ENCODE results near the gene ENTR1. TPM values are rescaled to one million over a fixed set of nuclear protein-coding genes. Genes with fewer than 3 reads are reported as not detected.

Gene ENTR1
- total RNA-seq, 2 donors from 2014 or later = 24.1 to 86.6 TPM

DNA sequence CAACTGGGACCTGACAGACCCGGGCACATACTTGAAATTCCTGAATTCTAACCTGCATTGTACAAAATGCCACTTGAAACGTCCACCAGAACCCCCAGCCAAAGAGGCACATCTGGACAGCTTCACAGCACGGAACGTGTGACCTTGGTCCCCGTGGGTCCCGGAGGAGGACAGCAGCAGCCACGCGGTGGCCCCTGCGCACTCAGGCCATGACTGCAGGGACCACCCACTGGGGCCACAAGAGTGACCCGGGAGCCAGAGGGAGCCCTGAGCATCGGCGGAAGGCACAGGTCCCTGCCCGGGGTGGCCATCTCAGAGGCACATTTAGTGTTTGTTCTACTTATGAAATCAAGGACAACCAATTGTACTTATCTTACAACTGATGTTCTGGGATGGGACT, 8.3 kb downstream of the ENTR1 start:
- peak overlapping the region in 1 of 2 donors; percentile 55 for H3K27ac Mint-ChIP-seq
- no peaks in the 10 kb centered on the region for H3K36me3 Mint-ChIP-seq
- H3K9me3 Mint-ChIP-seq = no peaks in the 10 kb centered on the region
- peak overlapping the region; percentile 41 for H3K4me3 Mint-ChIP-seq
- DNase-seq (ENCODE audit: low spot score) (no peak), ATAC-seq (no peak)
- no peaks in the 10 kb centered on the region for H3K27me3 Mint-ChIP-seq
- peaks cover 39 to 42% of the 10 kb centered on the region in 2 donors for H3K4me1 Mint-ChIP-seq (ENCODE audit: low read depth in 2 of 2)

DNA sequence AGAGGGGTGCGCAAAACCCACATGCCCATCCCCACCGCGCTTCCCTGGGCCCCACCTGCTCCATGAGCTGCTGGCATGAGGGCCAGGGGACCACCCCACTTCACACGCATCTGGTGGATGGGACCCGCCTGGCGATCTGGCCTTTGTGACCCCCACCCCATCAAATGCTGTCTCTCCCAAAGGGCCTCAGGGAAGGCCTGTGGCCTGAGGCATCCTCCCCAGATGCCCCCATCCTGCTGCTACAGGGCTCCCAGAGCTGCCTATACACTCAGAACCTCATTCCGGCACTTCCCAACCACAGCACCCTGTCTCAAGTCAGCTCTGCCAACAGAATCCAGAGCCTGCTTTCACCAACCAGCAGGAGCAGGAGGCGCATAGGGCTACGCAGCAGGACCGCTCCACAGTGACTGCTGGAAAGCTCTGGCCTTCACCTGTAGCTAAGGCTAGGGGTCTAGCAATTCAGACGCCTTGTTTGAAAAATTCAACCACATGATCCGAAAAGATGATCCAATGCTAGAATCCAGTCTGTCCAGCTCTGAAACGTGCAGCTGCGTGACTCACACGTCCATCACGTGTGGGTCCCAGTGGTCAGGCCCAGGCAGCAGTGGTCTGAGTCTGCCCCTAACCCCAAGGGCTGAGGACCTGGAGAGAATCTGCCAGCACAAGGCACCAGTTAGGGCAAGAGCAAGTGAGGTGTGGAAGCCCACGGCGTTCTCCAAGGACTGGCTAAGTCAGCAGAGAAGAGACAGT, 9.1 kb downstream of the ENTR1 start:
- no peaks in the 10 kb centered on the region for H3K9me3 Mint-ChIP-seq
- H3K4me1 Mint-ChIP-seq (ENCODE audit: low read depth in 2 of 2) = peaks cover 39 to 45% of the 10 kb centered on the region in 2 donors
- no peak for ATAC-seq
- H3K27ac Mint-ChIP-seq = peak overlapping the region; percentile 55 to 73
- peak overlapping the region; percentile 57 for H3K4me3 Mint-ChIP-seq
- H3K36me3 Mint-ChIP-seq = no peaks in the 10 kb centered on the region
- H3K27me3 Mint-ChIP-seq = no peaks in the 10 kb centered on the region
- DNase-seq (ENCODE audit: low spot score) = no peak

DNA sequence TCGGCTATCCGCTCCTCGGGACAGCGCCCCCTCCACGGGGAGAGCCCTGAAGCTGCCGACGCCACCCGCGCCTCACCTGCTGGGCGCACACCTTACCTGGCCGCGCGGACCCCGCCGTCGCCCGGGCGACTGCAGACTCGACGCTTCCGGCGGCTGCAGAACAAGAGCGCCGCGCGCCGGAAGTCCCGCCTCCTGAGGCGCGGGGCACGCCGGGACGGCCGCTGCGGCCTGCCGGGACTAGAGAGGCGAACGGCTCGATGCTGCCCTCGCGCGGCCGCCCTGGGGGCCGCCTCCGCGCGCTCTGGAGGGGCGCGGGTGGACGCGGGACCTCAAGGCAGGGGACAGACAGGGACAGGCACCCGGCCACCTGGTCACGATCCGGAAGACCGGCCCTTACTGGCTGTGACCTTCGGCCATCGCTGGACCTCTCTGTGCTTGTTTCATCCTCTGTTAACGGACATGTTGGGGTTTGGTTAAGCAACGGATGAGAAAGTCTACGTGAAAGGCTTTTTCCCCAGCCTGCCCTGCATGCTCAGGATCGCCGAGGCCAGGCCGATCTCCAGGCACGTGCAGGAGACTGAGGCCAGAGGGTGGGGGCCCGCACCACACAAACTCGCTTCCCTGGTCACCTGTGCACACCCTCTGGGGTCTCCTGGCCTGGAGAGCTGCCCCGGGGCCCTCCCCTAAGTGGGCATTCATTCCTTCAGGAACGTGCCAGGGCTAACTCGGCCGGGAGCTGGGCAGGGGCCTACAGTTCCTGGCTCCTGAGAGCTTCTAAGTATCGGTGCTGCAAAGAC, 10.2 kb downstream of the ENTR1 start, which contains the start of gene SNAPC4:
Gene SNAPC4, minus strand, starts transcription at position 133 of the 797 bp plus-strand sequence. CDS start 1,742 bp downstream, outside the sequence.
- Mint-ChIP-seq H3K4me1 (ENCODE audit: low read depth in 2 of 2) (peaks cover 38 to 43% of the 10 kb centered on the region in 2 donors), H3K36me3 (no peaks in the 10 kb centered on the region), H3K9me3 (no peaks in the 10 kb centered on the region), H3K4me3 (peak within 1 kb of the TSS; percentile 89), H3K27ac (peak within 1 kb of the TSS in 1 of 2 donors; percentile 56), H3K27me3 (no peaks in the 10 kb centered on the region)
- DNase-seq (ENCODE audit: low spot score) = peak; percentile 90
- ATAC-seq = peak; percentile 87 to 92

DNA sequence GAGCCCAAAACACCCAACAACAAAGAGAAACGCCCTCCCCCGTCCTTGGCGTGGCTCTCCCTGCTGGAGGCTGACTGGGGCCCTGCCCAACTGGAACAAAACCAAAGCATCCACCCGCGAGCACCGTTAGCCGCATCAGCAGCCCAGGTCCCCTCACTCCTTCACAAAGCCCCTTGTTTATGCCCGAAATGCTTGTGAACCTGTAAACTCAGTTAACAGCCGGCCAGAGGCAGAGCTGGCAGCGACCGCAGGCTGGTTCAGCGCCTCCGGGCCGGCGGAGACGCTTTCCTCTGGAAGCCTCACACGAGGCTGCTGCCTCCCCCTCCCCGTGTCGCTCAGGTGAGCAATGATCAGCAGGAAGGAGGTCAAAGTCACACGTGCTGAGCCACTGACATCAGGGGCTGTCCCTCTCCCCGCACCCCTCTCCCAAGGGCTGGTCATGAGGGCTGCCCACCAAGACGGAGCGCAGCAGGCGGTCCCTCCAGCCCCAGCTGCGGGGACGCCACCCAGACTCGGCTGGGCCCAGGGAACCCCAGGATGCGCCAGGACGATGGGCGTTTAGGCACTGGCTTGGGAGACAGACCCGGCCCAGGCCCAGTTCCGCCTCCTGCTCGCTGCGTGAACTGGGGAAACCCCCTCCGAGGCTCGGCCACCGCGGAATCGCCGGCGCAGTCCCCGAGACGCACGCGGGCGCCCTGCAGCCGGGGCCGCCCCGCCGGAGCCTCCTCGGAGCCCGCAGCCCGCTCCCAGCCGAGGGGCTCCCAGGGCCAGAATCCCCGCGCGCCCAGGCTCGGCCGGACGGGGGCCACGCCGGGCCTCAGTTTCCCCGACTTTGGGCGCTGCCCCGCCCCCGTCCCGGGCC, 11.0 kb downstream of the ENTR1 start:
- DNase-seq (ENCODE audit: low spot score) (no peak), ATAC-seq (peak; percentile 55 to 60)
- no peaks in the 10 kb centered on the region for H3K27me3 Mint-ChIP-seq
- peak overlapping the region in 1 of 2 donors; percentile 56 for H3K27ac Mint-ChIP-seq
- peaks cover 30 to 34% of the 10 kb centered on the region in 2 donors for H3K4me1 Mint-ChIP-seq (ENCODE audit: low read depth in 2 of 2)
- H3K36me3 Mint-ChIP-seq = no peaks in the 10 kb centered on the region
- peak overlapping the region; percentile 89 for H3K4me3 Mint-ChIP-seq
- H3K9me3 Mint-ChIP-seq = no peaks in the 10 kb centered on the region

DNA sequence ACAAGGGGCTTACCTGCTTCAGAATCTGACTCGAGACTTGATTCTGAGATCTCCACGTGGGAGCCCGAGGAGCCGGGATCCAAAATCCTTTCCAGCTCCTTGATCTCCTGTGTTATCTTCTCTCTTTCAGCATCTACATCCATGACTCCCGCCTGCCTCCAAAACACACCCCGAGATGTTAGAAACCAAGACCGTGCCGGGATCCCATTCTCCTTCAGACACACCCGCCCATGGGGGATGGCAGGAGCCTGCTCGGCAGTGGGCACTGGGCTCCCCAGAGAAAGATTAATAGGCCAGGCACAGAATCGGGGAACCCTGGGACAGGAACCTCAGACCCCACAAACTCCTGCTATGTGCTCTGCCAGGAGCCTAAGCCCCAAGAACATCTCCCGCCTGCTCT, 12.1 kb downstream of the ENTR1 start:
- Mint-ChIP-seq H3K4me3 (peak overlapping the region; percentile 89), H3K27me3 (no peaks in the 10 kb centered on the region), H3K36me3 (no peaks in the 10 kb centered on the region), H3K27ac (peak overlapping the region in 1 of 2 donors; percentile 56), H3K4me1 (ENCODE audit: low read depth in 2 of 2) (peaks cover 22 to 24% of the 10 kb centered on the region in 2 donors), H3K9me3 (no peaks in the 10 kb centered on the region)
- ATAC-seq (no peak), DNase-seq (ENCODE audit: low spot score) (no peak)

DNA sequence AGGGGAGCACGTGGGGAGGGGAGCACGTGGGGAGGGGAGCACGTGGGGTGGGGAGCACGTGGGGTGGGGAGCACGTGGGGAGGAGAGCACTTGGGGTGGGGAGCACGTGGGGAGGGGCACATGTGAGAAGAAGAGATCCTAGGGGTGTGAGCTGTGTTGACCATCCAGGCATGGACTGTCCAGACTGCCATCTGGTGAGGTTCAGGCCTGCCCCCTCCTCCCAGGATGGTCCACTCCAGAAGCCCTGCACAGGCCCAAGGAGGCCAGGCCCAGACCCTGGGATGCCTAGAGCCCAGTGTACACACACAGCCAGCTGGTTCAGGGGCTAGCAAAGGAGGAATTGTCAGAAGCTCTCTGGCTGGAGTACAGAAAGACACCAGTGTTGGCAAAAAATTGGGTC, 12.8 kb downstream of the ENTR1 start:
- Mint-ChIP-seq H3K9me3 (no peaks in the 10 kb centered on the region), H3K36me3 (no peaks in the 10 kb centered on the region), H3K4me3 (no peak overlapping the region), H3K27ac (no peak overlapping the region), H3K27me3 (no peaks in the 10 kb centered on the region), H3K4me1 (ENCODE audit: low read depth in 2 of 2) (peaks cover 22 to 23% of the 10 kb centered on the region in 2 donors)
- ATAC-seq (no peak), DNase-seq (ENCODE audit: low spot score) (no peak)

DNA sequence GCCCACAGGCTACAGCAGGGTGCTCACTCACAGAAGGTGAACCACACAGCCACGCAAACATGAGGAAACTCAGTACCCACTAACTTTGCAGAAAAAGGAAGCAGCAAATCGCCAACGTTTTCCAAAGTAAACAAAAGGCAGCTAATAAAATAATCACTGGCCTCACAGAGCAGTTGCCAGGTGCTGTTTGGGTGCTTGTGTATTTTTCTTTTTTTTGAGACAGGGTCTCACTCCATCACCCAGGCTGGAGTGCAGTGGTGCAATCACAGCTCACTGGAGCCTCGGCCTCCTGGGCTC, 14.2 kb downstream of the ENTR1 start:
- H3K27me3 Mint-ChIP-seq = no peaks in the 10 kb centered on the region
- DNase-seq (ENCODE audit: low spot score) = no peak
- H3K4me1 Mint-ChIP-seq (ENCODE audit: low read depth in 2 of 2) = peaks cover 15 to 16% of the 10 kb centered on the region in 2 donors
- ATAC-seq = no peak
- H3K9me3 Mint-ChIP-seq = no peaks in the 10 kb centered on the region
- no peak overlapping the region for H3K27ac Mint-ChIP-seq
- no peak overlapping the region for H3K4me3 Mint-ChIP-seq
- peaks cover 5% of the 10 kb centered on the region for H3K36me3 Mint-ChIP-seq

DNA sequence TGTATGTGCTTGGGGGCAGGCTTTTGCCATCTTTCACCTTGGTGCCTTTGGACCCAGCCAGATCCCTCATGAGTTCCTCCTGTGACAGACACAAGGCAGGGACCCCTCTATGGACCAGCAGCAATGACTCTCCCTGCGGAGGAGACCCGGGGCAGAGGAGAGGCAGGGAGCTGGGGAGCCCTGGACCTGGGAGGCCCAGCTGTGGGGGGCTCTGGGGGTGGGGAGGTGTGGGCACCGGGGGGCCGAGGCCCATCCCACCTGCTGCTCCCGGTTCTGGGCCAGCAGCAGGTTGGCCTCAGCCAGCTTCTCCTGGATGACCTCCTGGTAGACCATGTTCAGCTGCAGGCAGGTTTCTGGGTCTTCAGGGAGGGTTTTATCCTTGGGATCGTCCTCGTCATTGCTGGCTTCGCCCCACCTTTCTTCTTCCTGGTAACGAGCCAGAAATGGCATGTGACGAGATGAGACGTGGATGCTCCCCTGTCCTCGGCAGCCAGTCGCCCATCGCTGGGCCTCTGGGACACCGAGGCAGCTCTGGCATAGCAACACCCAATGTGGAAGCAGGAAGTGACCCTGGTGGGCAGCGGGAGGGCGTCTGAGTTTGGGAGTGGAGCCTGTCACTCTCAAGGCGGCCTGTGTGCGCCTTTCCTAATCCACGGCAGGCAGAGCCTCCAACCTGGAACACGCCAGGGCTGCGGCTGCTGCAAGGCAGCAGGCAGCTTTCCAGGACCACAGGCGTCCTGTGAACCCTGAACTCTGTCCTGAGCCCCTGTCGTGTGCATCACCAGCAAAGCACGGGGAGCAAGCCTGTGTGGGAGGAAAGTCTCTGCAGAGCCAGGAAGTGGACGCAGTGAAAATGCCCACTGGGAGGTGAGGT, 14.8 kb downstream of the ENTR1 start:
- Mint-ChIP-seq H3K9me3 (no peaks in the 10 kb centered on the region), H3K36me3 (peaks cover 6% of the 10 kb centered on the region), H3K27ac (no peak overlapping the region), H3K27me3 (no peaks in the 10 kb centered on the region), H3K4me3 (no peak overlapping the region), H3K4me1 (ENCODE audit: low read depth in 2 of 2) (peaks cover 13% of the 10 kb centered on the region in 2 donors)
- ATAC-seq (no peak), DNase-seq (ENCODE audit: low spot score) (no peak)

DNA sequence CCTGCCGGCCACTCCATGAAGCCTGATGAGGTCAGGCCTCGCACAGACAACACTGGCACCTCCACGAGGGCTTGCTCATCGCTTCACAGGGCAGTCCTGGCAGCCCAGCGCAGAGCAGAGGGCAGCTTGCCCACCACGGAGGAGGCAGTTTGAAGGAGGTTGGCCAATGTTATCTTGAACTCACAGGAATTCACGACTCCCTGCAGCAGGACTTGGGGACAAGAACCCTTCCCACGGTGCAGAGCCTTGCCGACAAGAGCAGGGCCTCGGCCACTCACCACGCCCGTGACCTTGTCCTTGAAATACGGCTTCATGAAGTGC, 15.4 kb downstream of the ENTR1 start:
- Mint-ChIP-seq H3K27ac (no peak overlapping the region), H3K4me1 (ENCODE audit: low read depth in 2 of 2) (peaks cover 12 to 13% of the 10 kb centered on the region in 2 donors), H3K27me3 (no peaks in the 10 kb centered on the region), H3K36me3 (peaks cover 8% of the 10 kb centered on the region), H3K9me3 (no peaks in the 10 kb centered on the region), H3K4me3 (no peak overlapping the region)
- ATAC-seq (no peak), DNase-seq (ENCODE audit: low spot score) (no peak)

DNA sequence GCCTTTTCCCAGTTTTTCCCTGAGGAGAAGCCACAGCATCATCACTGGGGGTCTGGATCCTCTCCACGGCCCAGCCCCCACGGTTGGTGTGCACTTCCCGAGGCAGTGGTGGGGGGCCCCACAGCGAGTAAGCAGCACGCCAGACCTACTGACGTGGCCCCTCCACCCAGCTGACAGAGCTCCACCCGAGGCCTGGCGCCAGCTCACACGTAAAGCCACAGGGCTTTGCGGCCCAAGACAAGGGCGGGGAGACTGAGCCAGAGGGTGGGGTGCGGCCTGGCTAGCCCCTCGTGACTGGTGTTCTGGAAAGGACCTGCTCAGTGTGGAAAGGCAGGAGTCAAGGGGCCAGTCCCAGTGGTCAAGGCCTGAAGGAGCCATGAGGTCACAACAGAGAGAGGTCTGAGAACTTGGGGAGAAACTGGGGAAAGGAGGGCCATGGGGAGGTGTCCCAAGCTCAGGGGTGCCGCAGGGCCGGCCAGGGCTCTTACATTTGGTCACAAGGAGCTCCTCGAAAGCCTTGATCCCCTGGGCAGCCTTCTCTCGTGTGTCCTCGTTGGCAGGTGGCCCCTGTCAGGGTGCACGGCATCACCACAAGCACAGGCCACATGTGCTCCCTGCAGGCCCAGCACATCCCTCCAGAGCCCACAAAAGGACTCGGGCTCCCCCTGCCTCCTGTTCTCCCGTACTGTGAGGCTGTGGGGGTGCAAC, 15.9 kb downstream of the ENTR1 start:
- Mint-ChIP-seq H3K36me3 (peaks cover 12% of the 10 kb centered on the region), H3K4me3 (no peak overlapping the region), H3K27ac (no peak overlapping the region), H3K9me3 (no peaks in the 10 kb centered on the region), H3K27me3 (no peaks in the 10 kb centered on the region), H3K4me1 (ENCODE audit: low read depth in 2 of 2) (peaks cover 12 to 13% of the 10 kb centered on the region in 2 donors)
- ATAC-seq = no peak
- no peak for DNase-seq (ENCODE audit: low spot score)

DNA sequence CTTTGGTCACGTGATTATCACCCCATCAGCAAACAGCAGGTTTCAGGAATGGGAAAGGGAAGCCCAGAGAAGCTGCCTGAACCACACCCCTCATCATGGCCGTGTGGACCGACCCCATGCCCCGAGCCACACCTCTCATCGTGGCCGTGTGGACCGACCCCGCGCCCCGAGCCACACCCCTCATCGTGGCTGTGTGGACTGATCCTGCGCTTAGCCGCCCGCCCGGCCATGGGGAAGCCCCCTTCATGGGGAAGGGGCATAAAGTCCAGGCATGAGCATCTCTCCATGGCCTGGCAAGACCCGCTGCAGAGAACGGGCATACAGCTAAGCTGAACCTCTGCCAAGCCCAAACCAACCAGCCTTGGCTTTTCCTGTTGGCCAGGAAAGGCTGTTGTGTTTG, 16.9 kb downstream of the ENTR1 start:
- H3K4me1 Mint-ChIP-seq (ENCODE audit: low read depth in 2 of 2) = peaks cover 4% of the 10 kb centered on the region in 2 donors
- H3K27ac Mint-ChIP-seq = no peak overlapping the region
- peaks cover 12% of the 10 kb centered on the region for H3K36me3 Mint-ChIP-seq
- no peak for DNase-seq (ENCODE audit: low spot score)
- H3K4me3 Mint-ChIP-seq = no peak overlapping the region
- no peaks in the 10 kb centered on the region for H3K27me3 Mint-ChIP-seq
- H3K9me3 Mint-ChIP-seq = no peaks in the 10 kb centered on the region
- no peak for ATAC-seq

DNA sequence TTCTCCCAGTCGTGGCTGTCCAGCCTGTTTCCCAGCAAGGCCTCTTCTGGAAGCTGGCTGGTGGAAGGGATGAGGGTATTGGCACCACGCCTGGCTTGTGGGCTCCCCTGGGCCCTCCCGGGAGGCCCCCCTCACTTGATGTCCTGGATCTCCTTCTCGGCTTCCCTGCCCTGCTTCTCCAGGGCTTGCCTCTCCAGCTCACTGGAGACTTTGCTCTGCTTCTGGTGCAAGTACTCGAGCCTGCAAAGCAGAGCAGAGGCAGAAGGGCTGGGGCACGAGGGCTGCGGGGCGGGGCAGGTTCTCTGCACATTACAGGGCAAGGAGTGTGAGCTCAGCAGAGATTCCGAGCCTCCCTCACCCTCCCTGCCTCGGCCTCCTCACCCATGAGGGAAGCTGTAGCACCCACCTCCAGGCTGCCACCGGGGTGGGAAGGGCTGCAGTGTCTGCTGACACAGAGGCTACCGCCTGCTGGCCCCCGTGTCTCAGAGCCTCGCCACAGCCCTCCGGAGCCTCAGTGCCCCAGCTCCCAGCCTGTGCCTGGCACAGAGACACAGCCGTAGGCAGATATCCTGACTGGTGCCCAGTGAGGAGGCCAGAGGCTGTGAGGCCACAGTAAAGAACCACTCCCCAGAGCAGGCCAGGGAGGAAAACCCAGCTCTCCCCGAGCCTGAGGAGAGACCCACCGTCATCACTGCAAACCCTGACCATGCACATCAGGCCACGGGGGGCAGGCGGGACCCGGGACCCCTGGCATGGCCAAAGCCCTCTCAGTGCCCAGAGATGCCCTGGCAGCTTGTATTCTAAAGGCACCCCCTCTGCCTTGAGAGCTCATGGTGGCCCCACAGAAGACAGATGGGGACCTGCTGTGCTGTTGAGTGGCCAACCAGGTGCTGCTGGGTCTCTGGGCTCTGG, 17.6 kb downstream of the ENTR1 start:
- no peak overlapping the region for H3K27ac Mint-ChIP-seq
- ATAC-seq (peak in 1 of 2 donors; percentile 26), DNase-seq (ENCODE audit: low spot score) (no peak)
- H3K4me3 Mint-ChIP-seq = no peak overlapping the region
- no peaks in the 10 kb centered on the region for H3K9me3 Mint-ChIP-seq
- no peaks in the 10 kb centered on the region for H3K27me3 Mint-ChIP-seq
- peaks cover 0 to 4% of the 10 kb centered on the region in 2 donors for H3K4me1 Mint-ChIP-seq (ENCODE audit: low read depth in 2 of 2)
- H3K36me3 Mint-ChIP-seq = peaks cover 12% of the 10 kb centered on the region
